Measurements from ENCODE around the gene ZNF407. TPM values are rescaled to one million over a fixed set of nuclear protein-coding genes. Genes with fewer than 3 reads are reported as not detected.
"Not testable (repeated sequence)": the region's sequence is repeated elsewhere in the genome, so short reads cannot be mapped to it uniquely, and the experiment has no call there.

The ZNF407 gene
- total RNA-seq, 1 donor from 2014 or later: 10.6 TPM

GRCh38 chr18:75101916-75102315, 504.2 kb downstream of the ZNF407 start:
- Histone ChIP-seq H3K4me3 (no peak overlapping the region), H3K9me3 (replicated peaks) (no peaks in the 10 kb centered on the region), H3K36me3 (no peaks in the 10 kb centered on the region), H3K27ac (replicated peaks) (no peak overlapping the region), H3K27me3 (ENCODE audit: low read depth) (no peaks in the 10 kb centered on the region), H3K4me1 (no peaks in the 10 kb centered on the region)
- no peak for TF ChIP-seq CTCF (IDR thresholded peaks at IDR 0.05; ENCODE audit: borderline replicate concordance)
- intact Hi-C loops (cut with micrococcal nuclease): no loop called here
- DNase-seq: no peak

- H3K4me3 ChIP-seq; H3K36me3 ChIP-seq; H3K27ac ChIP-seq (replicated peaks); DNase-seq; H3K9me3 ChIP-seq (replicated peaks); H3K27me3 ChIP-seq (ENCODE audit: low read depth); intact Hi-C loops (cut with micrococcal nuclease); H3K4me1 ChIP-seq: not testable (repeated sequence)
Measured at GRCh38 chr18:75104029-75104428, 506.4 kb downstream of the ZNF407 start.

GRCh38 chr18:75104483-75104882, 506.8 kb downstream of the ZNF407 start:
- H3K36me3 ChIP-seq: no peaks in the 10 kb centered on the region
- no peak for DNase-seq
- TF ChIP-seq CTCF (IDR thresholded peaks at IDR 0.05; ENCODE audit: borderline replicate concordance): no peak
- no peak overlapping the region for H3K4me3 ChIP-seq
- intact Hi-C loops (cut with micrococcal nuclease): no loop called here
- H3K27me3 ChIP-seq (ENCODE audit: low read depth): no peaks in the 10 kb centered on the region
- no peak overlapping the region for H3K27ac ChIP-seq (replicated peaks)
- no peaks in the 10 kb centered on the region for H3K4me1 ChIP-seq
- no peaks in the 10 kb centered on the region for H3K9me3 ChIP-seq (replicated peaks)

- no peak overlapping the region for H3K4me3 ChIP-seq
- no peaks in the 10 kb centered on the region for H3K36me3 ChIP-seq
- no peak overlapping the region for H3K27ac ChIP-seq (replicated peaks)
- no peak for DNase-seq
- H3K9me3 ChIP-seq (replicated peaks): no peaks in the 10 kb centered on the region
- no peak for TF ChIP-seq CTCF (IDR thresholded peaks at IDR 0.05; ENCODE audit: borderline replicate concordance)
- intact Hi-C loops (cut with micrococcal nuclease): no loop called here
- H3K27me3 ChIP-seq (ENCODE audit: low read depth): peaks cover 3% of the 10 kb centered on the region
- no peaks in the 10 kb centered on the region for H3K4me1 ChIP-seq
Measured at GRCh38 chr18:75105551-75106254, 508.0 kb downstream of the ZNF407 start.

GRCh38 chr18:75106746-75107145, 509.1 kb downstream of the ZNF407 start:
- no peak for TF ChIP-seq CTCF (IDR thresholded peaks at IDR 0.05; ENCODE audit: borderline replicate concordance)
- Histone ChIP-seq H3K4me3 (no peak overlapping the region), H3K27me3 (ENCODE audit: low read depth) (peaks cover 6% of the 10 kb centered on the region), H3K9me3 (replicated peaks) (no peaks in the 10 kb centered on the region), H3K27ac (replicated peaks) (no peak overlapping the region), H3K36me3 (no peaks in the 10 kb centered on the region), H3K4me1 (no peaks in the 10 kb centered on the region)
- intact Hi-C loops (cut with micrococcal nuclease): no loop called here
- no peak for DNase-seq

GRCh38 chr18:75107196-75107930, 509.7 kb downstream of the ZNF407 start:
- no peak overlapping the region for H3K4me3 ChIP-seq
- no peak for TF ChIP-seq CTCF (IDR thresholded peaks at IDR 0.05; ENCODE audit: borderline replicate concordance)
- no peaks in the 10 kb centered on the region for H3K36me3 ChIP-seq
- H3K4me1 ChIP-seq: no peaks in the 10 kb centered on the region
- H3K9me3 ChIP-seq (replicated peaks): no peaks in the 10 kb centered on the region
- no peak overlapping the region for H3K27ac ChIP-seq (replicated peaks)
- intact Hi-C loops (cut with micrococcal nuclease): no loop called here
- peaks cover 6% of the 10 kb centered on the region for H3K27me3 ChIP-seq (ENCODE audit: low read depth)
- DNase-seq: no peak
